Sciatic nerve (tissue), 2 donors: ENCODE data around the gene GLIS2. TPM values are rescaled to one million over a fixed set of nuclear protein-coding genes. Genes with fewer than 3 reads are reported as not detected.

Experiments
- ATAC-seq: fragments of 200-7000 bp; cut with Tn5 transposase; one replicate; pipeline ENCODE4 v1.9.1; 2020; ENCODE audit warnings: mild to moderate bottlenecking, moderate library complexity
- DNase-seq: peaks from one replicate; pipeline ENCODE4 v3.0.0-alpha.2; 2020; ENCODE audit warnings: low spot score
- intact Hi-C: fragments of 100-400 bp; cut with DNase I; formaldehyde crosslinking; loops from one replicate; pipeline ENCODE4 v1.14.2; 2022
- total RNA-seq: library from RNA; stranded (reverse); fragmentation: NEBNext Ultra II Directional; extraction: Animal tissue kit (Norgen Biotek cat#: 25700); gene quantifications from one replicate; pipeline ENCODE4 v1.2.1, GENCODE V29; 2021
- donor health status: DM: no; HTN: no; CAD: no.
- donor health status: DM: no; HTN: no; CAD: no.

Gene GLIS2
- 39.4 TPM for total RNA-seq

DNA sequence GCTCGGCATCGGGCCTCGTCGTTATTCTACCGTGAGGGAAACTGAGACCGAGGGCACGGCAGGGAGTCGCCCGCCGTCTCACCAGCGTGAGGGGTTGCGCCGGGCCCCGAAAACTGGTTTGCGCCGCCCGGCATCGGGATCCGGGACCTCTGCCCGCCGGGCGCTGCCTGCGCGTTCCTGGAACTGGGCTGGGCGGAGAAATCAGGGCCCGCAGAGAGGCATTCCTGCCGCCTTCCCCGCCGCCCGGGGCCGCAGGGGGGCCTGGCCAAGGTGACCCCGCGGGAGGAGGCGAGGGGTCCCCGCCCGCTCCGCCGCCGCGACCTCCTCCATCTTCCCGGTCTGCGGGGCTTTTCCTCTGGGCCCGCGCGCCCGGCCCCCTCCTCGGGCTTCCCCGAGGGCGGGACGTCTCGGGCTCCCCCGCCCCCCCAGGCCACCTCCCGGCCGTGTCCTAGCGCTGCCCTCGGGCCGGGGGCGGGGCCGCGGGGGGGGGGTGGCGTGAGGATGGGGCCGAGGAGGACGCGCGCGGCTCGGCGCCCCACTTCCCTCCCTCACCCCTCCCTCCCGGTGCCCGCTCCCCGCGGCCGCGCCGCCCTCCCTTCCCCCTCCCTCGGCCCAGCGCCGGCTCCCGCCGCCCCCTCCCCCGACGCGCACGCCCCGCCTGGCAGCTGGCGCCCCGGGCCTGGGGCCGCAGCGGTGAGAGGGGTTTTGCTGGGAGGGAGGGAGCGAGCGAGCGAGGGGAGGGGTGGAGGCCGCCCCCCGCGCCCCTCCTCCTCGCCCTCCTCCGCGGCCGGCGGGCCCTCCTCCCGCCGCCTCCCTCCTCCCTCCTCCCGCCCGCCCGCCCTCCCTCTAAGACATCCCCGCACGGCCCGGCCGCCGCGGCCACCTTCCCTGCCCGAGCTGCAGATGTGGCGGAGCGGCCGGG, at the start of gene GLIS2:
TSS of gene GLIS2 (plus strand) at position 882 of the 922 bp plus-strand sequence. CDS start 16,214 bp downstream, outside the sequence.
- DNase-seq (peak; percentile 83), ATAC-seq (peak; percentile 68)
- intact Hi-C loops = no loop called here

DNA sequence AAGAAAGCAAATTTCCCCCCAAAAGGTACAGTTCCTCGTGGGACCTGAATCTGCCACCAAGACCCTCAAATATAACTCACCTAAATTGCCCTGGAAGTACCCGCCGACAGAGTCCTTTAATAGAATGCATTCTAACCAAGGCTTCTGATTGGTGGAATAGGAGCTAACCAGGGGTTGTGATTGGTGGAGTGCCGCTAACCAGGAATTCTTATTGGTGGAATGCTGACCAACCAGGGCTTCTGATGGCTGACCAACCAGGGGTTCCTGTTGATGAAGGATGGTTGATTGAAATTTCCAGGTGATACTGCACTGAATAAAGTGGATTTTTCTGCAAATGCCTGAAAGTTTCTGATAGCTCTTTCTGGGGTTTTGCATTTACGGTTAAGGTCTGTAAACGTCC, 49.5 kb upstream of the GLIS2 start:
- ATAC-seq (no peak), DNase-seq (no peak)
- intact Hi-C loops = no loop called here

DNA sequence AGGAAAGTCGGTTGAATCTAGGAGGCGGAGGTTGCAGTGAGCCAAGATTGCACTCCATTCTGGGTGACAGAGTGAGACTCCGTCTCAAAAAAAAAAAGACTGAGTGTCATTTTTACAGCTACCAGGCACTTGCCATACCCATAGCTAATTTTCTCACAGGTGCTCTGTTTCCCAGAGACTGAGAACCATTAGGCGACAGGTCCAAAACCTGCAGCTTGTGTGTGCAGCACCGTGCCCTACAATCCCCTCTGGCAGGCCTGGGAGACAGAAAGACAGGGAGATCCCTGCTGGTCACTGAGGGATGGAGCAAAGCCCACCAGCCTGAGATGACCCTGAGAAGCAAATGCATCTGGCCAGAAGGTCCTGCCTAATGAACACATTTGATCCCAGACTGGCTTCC, 45.8 kb upstream of the GLIS2 start:
- no peak for ATAC-seq

DNA sequence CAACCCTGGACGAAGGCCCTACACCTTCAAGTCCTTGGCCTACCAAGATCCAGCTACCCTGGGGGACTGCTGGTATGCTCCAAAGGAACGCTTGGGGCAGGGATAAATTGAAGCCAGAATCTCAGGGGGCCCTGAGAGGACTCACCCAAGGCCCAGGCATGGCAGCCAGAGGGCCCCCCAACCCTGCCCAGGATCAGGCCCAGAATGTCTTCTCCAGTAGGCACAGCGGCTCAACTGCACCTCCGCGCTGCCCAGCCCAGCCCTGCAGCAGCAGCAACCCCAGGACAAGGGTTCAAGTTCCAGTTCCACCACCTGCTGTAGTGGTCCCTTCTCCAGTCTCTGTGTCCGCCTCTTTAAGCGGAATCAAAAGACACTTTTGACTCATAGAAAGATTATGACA, 45.3 kb upstream of the GLIS2 start:
- DNase-seq (no peak), ATAC-seq (no peak)
- intact Hi-C loops = loop anchor here (10.0 kb wide), 1 partner anchor 134 kb away; no protein-coding TSS in a partner anchor

More for the DNA sequence above, 45.8 kb upstream of the GLIS2 start:
- intact Hi-C loops = loop anchor here (10.0 kb wide), 1 partner anchor 135 kb away; no protein-coding TSS in a partner anchor
- no peak for DNase-seq

DNA sequence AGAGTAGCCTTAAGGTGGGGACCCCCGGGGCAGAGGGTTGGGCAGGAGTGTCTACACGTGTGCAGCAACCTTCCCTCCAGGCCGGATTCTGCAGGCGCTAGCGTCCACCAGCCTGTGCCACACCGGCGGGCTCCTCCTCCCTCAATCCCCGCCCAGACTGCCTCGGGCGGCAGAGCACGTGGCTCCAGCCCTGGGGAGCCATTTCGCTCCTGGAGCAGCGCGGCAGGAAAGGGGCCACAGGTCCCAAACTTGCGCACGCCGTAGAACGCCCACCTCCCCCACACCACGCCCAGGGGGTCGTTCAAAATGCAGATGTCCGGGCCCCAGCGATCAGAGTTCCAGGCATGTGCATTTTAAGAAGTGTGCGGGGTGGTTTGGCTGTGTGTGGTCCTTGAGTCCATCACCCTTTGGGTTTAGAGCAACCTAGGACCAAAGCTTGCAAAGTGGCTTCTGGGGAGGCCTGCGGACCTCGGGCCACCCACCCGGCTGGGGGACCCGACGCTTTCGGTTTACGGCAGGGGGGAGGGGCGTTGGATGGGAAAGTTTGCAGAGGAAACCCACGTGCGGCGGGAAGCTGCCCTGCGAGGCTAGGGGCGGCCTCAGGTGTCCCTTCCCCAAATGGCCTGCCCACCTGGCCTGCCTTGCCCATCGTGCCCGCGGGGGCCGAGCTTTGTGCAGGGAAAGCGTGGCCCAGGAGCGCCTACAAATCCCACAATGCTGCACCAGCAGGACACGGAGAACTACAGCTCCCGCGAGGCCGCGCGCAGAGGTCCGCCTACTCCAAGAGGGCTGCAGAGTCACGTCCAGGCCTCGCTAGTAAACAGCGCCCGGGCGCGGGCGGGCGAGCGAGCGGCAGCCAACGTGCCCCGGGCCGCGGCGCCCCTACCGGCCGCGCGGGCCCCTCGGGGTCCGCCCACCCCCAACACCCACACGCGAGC, 44.4 kb upstream of the GLIS2 start:
- DNase-seq (peak; percentile 95), ATAC-seq (peak; percentile 90)
- intact Hi-C loops = loop anchor here (10.0 kb wide), 1 partner anchor 133 kb away; no protein-coding TSS in a partner anchor

DNA sequence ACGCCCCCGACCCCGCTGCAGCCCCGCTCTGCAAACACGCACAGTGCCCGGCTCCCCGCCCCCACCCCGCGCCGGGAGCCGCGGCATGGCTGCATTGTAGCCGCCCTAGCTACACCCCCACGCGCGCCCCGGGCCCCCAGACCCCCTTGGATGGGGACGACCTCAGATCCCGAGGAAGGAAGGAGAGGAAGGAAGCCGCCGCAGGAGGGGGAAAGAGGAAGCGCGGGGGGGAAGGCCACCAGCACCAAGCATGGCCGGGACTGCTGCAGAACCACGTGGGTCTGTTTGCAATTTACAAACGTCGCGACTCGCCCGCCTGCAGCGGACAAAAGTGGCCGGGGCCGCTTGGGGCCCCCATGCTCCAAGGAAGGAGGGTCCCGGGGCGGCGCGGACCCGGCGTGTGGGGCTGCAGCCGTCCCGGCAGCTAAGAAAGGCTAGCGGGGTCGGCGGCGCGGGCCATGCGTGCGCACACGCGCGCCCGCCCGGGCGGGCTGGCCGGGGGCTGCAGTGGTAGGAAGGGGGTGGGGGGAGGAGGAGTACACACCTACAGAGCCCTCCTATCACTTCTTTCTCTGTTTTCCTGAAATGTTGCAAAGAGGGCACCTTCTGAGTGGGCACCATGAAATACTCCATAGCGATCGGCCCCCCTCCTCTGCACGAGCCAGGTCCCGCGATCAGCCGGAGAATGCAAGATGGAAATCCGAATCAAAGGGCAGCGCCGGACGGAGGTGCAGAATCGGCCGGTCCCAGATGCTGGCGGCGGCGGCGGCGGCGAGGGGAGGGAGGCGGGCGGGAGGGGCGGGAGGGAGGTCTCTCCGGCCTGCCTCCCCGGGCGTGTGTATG, 43.5 kb upstream of the GLIS2 start:
- intact Hi-C loops = loop anchor here (10.0 kb wide), 1 partner anchor 132 kb away; no protein-coding TSS in a partner anchor
- DNase-seq (peak; percentile 80), ATAC-seq (peak; percentile 1)

DNA sequence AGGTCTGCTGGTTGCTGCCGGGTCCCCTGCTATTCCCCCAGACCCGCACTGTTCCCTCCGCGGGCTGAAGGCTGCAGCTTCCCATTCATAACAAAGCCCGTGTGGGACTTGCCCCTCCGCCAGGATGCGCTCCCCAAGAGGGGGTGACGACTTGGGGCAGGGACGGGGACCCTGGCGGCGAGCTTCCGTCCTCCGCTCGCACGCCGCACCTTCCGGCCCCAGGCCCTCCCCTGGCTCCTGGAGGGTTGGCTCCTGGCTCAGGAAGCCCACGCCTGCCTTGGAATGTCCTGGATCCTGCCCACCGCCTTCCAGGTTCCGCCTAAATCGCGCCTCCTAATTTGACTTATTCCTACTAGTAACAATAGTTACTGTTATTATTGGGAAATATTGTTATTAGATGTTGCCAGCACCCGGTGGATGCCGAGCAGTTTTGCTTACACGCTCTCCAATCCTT, 42.0 kb upstream of the GLIS2 start:
- ATAC-seq (peak; percentile 21), DNase-seq (peak; percentile 78)
- intact Hi-C loops = loop anchor here (10.0 kb wide), 1 partner anchor 131 kb away; no protein-coding TSS in a partner anchor

DNA sequence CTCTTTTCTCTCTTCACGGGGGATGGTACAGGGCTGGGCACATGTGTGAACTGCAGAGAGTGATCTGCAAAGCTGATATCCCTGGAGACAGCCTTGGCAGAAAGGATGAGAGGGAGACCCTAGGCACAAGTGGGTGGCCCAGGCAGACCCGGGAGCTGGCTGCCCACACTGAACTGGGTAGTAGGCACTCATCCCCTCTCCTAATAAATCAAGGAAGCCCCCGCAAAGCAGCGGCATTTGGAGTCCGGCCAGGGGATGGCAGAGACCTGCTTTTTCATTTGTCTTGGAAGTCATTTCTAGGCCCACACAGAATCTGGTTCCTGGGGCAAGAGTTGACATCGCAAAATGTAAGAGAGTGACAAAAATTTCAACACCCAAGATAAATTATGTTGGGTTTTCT, 40.0 kb upstream of the GLIS2 start:
- no peak for ATAC-seq
- no peak for DNase-seq
- intact Hi-C loops = loop anchor here (10.0 kb wide), 1 partner anchor 129 kb away; no protein-coding TSS in a partner anchor

DNA sequence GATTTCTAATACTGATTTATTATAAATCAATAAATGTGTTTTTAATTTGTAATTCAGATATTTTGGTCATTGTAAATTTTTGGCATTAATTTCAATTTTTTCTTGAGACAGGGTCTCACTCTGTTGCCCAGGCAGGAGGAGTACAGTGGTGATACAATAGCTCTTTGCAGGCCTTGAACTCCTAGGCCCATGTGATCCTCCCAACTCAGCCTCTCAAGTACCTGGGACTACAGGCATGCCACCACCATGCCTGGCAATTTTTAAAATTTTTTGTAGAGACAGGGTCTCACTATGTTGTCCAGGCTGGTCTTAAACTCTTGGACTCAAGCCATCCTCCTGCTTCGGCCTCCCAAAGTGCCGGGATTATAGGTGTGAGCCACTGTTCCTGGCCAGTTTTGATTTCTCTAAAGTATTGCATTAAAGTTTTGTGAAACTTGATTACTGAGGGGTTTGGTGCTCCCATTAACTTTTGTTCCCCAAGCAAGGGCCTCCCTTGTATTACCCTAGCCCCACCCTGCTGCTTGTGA, 37.8 kb upstream of the GLIS2 start:
- intact Hi-C loops = loop anchor here (10.0 kb wide), 1 partner anchor 127 kb away; no protein-coding TSS in a partner anchor
- ATAC-seq = no peak
- DNase-seq = no peak

DNA sequence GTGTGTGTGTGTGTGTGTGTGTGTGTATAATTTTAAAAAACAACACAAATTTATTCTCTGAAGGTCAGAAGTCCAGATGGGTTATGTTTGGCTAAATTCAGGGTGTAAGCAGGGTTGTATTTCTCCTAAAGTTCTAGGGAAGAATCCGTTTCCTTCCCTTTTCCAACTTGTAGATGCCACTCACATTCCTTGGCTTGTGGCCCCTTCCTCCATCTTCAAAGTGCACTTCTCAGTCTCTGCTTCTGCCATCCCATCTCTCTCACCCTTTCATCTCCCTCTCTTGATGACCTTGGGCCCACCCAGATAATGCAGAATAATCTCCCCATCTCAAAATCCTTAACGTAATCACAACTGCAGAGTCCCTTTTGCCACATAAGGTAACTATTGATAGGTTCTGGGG, 35.2 kb upstream of the GLIS2 start:
- ATAC-seq (no peak), DNase-seq (no peak)
- intact Hi-C loops = no loop called here

DNA sequence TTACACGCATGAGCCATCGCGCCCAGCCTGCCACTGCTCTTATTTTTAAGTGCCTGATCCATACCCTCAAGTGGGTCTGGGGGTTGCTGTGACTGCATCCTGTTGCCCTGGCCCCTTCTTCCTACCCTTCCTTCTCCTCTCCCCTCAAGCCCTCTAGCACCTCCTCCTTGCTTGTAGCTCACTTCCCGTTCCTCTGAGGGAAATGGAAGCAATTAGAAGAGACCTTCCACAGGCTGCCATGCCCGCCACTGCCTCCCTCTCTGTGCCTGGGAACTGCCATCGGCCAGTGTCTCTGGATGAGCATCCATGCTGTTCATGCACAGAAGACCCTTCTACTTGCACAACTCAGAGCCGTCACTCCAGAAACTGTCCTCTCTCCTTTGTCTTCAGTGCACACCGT, 32.4 kb upstream of the GLIS2 start:
- intact Hi-C loops = no loop called here
- DNase-seq = no peak
- no peak for ATAC-seq

DNA sequence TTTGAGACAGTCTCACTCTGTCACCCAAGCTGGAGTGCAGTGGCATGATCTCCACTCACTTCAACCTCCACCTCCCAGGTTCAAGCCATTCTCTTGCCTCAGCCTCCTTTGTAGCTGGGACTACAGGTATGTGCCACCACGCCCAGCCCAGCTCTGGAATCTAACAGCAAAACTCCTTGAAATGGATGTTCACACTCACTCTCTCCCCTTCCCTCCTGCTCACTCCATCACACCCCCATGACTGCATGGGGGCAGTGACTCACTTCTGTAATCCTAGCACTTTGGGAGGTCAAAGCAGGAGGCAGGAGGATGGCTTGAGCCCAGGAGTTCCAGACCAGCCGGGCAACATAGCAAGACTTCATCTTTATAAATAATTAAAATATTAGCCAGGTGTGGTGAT, 31.9 kb upstream of the GLIS2 start:
- no peak for ATAC-seq

DNA sequence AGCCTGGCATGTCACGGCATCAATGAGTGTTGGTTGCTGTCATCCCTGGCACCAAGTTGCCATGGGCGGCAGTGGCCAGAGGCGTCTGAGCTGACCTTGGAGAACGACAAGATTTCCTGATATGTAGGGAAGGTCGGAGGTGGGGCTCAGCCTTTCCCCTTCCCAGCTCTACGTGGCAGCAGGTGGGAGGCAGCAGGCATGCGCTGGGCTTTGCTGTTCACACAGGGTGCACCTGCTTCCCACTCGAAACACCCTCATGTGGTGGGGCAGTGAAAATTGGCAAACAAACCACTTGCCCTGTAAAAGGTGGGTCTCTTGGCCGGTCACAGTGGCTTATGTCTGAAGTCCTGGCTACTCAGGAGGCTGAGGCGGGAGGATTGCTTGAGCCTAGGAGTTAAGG, 30.7 kb upstream of the GLIS2 start:
- no peak for DNase-seq
- ATAC-seq = no peak
- intact Hi-C loops = no loop called here

More for the DNA sequence above, 31.9 kb upstream of the GLIS2 start:
- intact Hi-C loops = no loop called here
- no peak for DNase-seq

DNA sequence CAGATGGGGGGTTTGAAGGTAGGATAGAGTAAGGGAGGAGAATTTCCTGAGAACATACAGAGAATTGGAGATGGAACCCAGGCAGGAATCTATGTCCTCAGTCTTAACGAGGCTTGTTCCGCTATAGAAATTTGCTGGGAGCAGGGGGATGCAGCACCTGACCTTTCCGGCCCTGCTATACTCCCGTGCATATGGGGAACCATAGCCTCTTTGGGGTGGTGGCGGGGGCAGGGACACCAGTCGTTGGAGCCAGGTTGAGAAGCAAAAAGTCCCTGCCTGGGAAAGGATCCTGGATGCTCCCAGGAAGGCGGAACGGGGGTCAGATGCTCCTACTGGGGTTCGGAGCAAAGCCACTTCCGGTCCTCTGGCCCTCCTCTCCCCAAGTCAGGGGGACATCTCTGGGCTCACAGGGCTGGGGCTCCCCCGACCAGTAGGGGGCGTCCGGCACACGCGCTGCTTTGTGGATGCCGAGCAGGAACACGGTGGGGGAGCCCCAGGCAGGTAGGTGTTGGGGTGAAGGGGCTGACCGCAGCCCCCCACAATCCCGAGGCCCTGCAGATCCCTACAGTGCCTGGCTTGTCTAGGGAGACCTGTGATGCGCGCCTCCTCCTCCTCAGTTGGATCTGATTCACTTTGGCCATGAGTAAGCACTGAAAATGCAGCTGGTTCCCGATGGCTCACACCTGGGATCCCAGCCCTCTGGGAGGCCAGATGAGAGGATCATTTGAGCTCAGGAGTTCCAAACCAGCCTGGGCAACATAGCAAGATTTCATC, 27.5 kb upstream of the GLIS2 start:
- DNase-seq (peak; percentile 88), ATAC-seq (peak; percentile 83)
- intact Hi-C loops = no loop called here

DNA sequence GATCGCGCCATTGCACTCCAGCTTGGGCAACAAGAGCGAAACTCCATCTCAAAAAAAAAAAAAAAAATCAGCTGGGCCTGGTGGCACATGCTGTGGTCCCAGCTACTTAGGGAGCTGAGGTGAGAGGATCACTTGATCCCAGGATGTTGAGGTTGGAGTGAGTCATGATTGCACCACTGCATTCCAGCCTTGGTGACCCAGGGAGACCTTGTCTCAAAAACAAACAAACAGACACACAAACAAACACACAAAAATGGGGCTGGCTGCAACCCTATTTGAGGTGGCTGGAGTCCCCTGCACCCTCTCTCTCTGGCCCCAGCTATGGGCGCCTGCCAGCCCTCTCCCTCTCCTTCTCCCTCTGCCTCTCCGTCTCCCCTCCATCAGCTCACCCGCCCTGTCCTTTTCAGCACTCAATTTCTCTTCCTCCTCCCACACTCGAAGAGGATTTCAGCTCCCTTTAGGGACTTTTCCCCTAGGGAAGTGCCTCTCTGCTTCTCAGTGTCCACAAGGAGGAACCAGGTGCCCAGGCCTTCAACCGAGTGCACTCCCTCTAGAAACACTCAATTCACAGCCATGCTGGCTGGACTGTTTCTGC, 25.5 kb upstream of the GLIS2 start:
- no peak for ATAC-seq
- intact Hi-C loops = loop anchor here (5.0 kb wide), 1 partner anchor 37 kb away; no protein-coding TSS in a partner anchor

DNA sequence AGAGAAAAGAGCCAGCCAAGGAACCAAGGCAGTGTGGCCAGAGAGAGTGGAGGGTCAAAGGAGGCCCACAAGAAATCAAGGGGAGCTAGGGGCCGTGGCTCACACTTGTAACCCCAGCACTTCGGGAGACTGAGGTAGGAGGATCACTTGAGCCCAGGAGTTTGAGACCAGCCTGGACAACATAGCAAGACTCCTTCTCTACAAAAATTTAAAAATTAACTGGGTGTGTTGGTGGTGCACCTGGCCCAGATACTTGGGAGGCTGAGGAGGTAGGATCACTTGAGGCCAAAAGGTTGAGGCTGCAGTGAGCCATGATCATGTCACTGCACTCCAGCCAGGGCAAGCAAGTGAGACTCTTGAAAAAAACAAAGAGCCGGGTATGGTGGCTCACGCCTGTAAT, 24.2 kb upstream of the GLIS2 start:
- DNase-seq (no peak), ATAC-seq (no peak)

More for the DNA sequence above, 25.5 kb upstream of the GLIS2 start:
- no peak for DNase-seq

More for the DNA sequence above, 24.2 kb upstream of the GLIS2 start:
- intact Hi-C loops = loop anchor here (5.0 kb wide), 1 partner anchor 36 kb away; no protein-coding TSS in a partner anchor
